ENCODE measurements around the gene PLVAP. TPM values are rescaled to one million over a fixed set of nuclear protein-coding genes. Genes with fewer than 3 reads are reported as not detected.

PLVAP gene
- total and polyA plus RNA-seq, 9 of the 15 experiments (the other 6 are each of a cell fraction or from before 2014, with no cell fraction given), result 0.09 to 0.84 (median 0.51) TPM; not detected in 4

DNA sequence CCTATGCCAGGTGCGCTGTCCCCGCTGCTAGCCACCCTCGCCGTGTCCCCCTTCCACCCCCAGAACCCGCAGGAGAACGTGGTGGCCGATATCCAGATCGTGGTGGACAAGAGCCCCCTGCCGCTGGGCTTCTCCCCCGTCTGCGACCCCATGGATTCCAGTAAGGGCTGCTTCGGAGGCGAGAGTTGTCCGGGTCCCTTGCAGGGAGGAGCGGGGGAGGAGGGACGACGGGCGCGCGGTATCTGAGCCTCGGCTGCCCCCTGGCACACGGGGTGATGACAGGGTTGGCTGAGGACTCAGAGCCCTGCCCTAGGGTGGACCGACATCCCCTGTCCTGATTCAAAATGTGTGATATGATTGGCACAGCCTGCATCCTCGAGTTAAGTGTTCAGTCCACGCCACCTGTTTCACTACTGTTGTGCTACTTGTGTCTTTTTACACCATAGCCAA, 43.4 kb upstream of the PLVAP start (continued):
- TF ChIP-seq, protein P1, sequence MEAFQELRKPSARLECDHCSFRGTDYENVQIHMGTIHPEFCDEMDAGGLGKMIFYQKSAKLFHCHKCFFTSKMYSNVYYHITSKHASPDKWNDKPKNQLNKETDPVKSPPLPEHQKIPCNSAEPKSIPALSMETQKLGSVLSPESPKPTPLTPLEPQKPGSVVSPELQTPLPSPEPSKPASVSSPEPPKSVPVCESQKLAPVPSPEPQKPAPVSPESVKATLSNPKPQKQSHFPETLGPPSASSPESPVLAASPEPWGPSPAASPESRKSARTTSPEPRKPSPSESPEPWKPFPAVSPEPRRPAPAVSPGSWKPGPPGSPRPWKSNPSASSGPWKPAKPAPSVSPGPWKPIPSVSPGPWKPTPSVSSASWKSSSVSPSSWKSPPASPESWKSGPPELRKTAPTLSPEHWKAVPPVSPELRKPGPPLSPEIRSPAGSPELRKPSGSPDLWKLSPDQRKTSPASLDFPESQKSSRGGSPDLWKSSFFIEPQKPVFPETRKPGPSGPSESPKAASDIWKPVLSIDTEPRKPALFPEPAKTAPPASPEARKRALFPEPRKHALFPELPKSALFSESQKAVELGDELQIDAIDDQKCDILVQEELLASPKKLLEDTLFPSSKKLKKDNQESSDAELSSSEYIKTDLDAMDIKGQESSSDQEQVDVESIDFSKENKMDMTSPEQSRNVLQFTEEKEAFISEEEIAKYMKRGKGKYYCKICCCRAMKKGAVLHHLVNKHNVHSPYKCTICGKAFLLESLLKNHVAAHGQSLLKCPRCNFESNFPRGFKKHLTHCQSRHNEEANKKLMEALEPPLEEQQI (IDR thresholded peaks at IDR 0.05), result no peak
- TF ChIP-seq KLF6 (CRISPR knock-in tag; IDR thresholded peaks at IDR 0.05; ENCODE audit: borderline replicate concordance) (no peak), NUFIP1 (IDR thresholded peaks at IDR 0.05; ENCODE audit: partially characterized antibody) (no peak), SIRT6 (IDR thresholded peaks at IDR 0.05; ENCODE audit: low read depth, low read length) (no peak), ZNF79 (CRISPR knock-in tag; IDR thresholded peaks at IDR 0.05; ENCODE audit: low read depth) (no peak), ILF3 (IDR thresholded peaks at IDR 0.05; ENCODE audit: borderline replicate concordance) (no peak), ZNF586 (CRISPR knock-in tag; conservative IDR thresholded peaks at IDR 0.05) (no peak), SIN3A (IDR thresholded peaks at IDR 0.05; ENCODE audit: borderline replicate concordance in 2 of 2, control insufficient read depth in 1 of 2, low read depth in 2 of 2, low read length in 2 of 2) (no peak), CHD4 (IDR thresholded peaks at IDR 0.05; ENCODE audit: insufficient read depth, insufficient replicate concordance, low read depth, low read length, poor library complexity, severe bottlenecking) (no peak), NCOR1 (IDR thresholded peaks at IDR 0.05) (no peak), FOXP1 (CRISPR knock-in tag; IDR thresholded peaks at IDR 0.05) (0 out of 2 replicates have a peak, but pooled peaks have one; percentile 63), RBFOX2 (IDR thresholded peaks at IDR 0.05; ENCODE audit: low read depth, low read length) (no peak), EP400 (IDR thresholded peaks at IDR 0.05) (no peak), GATAD2A (IDR thresholded peaks at IDR 0.05) (no peak), RAD21 (CRISPR knock-in tag; conservative IDR thresholded peaks at IDR 0.05 in 1 of 2, IDR thresholded peaks at IDR 0.05 in 1 of 2) (peak in 1 of 2 experiments; percentile 43; a peak in 2 of 4 replicates), ZNF274 (IDR thresholded peaks at IDR 0.05; ENCODE audit: borderline replicate concordance, low read depth, low read length) (no peak), MIER1 (IDR thresholded peaks at IDR 0.05; ENCODE audit: low read depth) (no peak), SAFB2 (IDR thresholded peaks at IDR 0.05; ENCODE audit: borderline replicate concordance, low read depth, low read length, severe bottlenecking) (no peak), KLF10 (CRISPR knock-in tag; IDR thresholded peaks at IDR 0.05) (no peak), CREM (IDR thresholded peaks at IDR 0.05; ENCODE audit: low read depth) (no peak), ETS2 (tag; IDR thresholded peaks at IDR 0.05; ENCODE audit: borderline replicate concordance, poor library complexity, severe bottlenecking) (no peak), ZNF561 (CRISPR knock-in tag; conservative IDR thresholded peaks at IDR 0.05) (no peak), KDM1A (IDR thresholded peaks at IDR 0.05) (no peak)
- TF ChIP-seq, protein P2, sequence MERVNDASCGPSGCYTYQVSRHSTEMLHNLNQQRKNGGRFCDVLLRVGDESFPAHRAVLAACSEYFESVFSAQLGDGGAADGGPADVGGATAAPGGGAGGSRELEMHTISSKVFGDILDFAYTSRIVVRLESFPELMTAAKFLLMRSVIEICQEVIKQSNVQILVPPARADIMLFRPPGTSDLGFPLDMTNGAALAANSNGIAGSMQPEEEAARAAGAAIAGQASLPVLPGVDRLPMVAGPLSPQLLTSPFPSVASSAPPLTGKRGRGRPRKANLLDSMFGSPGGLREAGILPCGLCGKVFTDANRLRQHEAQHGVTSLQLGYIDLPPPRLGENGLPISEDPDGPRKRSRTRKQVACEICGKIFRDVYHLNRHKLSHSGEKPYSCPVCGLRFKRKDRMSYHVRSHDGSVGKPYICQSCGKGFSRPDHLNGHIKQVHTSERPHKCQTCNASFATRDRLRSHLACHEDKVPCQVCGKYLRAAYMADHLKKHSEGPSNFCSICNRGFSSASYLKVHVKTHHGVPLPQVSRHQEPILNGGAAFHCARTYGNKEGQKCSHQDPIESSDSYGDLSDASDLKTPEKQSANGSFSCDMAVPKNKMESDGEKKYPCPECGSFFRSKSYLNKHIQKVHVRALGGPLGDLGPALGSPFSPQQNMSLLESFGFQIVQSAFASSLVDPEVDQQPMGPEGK (CRISPR knock-in tag; IDR thresholded peaks at IDR 0.05; ENCODE audit: borderline replicate concordance), result no peak
- TF ChIP-seq, protein P3, sequence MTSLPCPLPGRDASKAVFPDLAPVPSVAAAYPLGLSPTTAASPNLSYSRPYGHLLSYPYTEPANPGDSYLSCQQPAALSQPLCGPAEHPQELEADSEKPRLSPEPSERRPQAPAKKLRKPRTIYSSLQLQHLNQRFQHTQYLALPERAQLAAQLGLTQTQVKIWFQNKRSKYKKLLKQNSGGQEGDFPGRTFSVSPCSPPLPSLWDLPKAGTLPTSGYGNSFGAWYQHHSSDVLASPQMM (CRISPR knock-in tag; IDR thresholded peaks at IDR 0.05), result no peak

All from K562 (cell line).